ENCODE measurements around the gene SNX25.

Gene SNX25

DNA sequence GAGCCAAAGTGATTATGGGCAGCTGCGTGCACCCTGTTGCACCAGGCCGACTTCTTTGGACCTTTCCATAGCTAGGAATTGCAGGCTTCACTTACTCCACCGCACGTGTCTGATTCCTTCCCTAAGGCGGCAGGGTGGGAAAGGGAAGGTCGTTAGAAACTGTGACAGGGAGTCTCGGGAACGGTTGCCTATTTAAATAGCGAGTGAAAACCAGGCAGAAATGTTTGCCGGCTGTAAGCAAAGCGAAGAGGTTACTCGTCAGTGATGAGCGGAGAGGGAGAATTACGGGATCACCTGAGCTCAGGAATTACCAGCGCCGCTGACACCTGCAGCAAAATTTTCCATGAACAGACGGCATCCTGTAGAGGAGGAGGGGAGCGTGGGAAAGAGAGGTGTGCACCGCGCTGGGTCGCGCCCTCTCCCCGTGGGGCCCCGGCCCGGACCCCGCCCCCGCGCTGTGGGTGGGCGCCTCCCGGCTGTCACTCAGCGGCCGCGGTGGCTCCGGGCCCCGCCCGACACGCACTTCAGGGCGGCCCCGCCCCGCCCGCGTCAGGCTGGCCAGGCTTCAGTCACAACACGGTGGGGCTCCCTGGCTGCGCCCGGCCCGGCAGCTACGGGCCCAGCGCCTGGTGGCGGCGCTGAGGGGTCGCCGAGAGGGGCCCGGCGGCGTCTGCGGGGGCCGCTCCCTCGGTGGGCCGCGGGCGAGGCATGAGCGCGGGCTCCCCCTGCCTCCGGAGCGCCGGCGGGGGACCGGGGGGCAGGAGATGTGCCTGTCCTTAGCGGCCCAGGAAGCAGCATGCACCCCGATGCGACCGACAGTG lies at the start of gene SNX25:
SNX25 (plus strand) TSS at position 568 of the 821 bp plus-strand sequence; CDS start at position 797, 229 bp downstream.
- peak within 1 kb of the TSS; percentile 85 for H3K27ac ChIP-seq
- TF ChIP-seq, protein P1, sequence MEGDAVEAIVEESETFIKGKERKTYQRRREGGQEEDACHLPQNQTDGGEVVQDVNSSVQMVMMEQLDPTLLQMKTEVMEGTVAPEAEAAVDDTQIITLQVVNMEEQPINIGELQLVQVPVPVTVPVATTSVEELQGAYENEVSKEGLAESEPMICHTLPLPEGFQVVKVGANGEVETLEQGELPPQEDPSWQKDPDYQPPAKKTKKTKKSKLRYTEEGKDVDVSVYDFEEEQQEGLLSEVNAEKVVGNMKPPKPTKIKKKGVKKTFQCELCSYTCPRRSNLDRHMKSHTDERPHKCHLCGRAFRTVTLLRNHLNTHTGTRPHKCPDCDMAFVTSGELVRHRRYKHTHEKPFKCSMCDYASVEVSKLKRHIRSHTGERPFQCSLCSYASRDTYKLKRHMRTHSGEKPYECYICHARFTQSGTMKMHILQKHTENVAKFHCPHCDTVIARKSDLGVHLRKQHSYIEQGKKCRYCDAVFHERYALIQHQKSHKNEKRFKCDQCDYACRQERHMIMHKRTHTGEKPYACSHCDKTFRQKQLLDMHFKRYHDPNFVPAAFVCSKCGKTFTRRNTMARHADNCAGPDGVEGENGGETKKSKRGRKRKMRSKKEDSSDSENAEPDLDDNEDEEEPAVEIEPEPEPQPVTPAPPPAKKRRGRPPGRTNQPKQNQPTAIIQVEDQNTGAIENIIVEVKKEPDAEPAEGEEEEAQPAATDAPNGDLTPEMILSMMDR (conservative IDR thresholded peaks at IDR 0.05): peak; percentile 44

DNA sequence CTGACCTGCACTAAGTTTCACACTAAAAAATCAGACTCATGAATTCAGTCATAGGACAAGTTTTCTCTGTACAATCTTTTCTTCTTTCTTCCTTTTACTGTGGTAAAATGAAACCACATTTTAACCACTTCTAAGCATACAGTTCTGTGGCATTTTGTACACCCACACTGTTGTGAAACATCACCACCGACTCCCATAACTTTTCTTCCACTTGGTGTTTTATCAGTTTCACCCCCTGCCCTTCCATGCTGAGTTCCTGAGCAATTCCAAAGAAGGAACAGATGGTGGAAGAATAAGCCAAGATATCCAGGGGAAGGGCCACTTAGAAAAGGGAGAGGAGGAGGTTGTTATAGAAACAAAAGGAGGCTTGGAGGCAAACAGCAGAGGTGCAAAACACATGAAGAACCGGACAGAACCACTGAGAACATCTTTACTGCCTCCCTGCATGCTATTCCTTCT lies 43.8 kb upstream of the SNX25 start:
- H3K27ac ChIP-seq: no peak overlapping the region
- TF ChIP-seq, protein P1 (conservative IDR thresholded peaks at IDR 0.05): no peak

DNA sequence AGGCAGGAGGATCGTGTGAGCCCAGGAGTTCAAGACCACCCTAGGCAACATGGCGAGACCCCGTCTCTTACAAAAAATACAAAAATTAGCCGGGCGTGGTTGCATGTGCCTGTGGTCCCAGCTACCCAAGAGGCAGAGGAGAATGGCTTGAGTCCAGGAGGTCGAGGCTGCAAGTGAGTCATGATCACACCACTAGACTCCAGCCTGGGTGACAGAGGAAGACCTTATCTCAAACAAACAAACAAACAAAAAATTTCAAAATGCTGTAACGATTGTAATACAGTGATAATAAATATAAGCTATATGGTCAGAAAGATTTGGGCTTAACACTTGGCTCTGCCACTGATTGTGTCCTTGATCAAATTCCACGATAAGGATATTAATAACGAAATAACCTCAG lies 42.2 kb upstream of the SNX25 start:
- no peak overlapping the region for H3K27ac ChIP-seq
- TF ChIP-seq, protein P1 (conservative IDR thresholded peaks at IDR 0.05): no peak

DNA sequence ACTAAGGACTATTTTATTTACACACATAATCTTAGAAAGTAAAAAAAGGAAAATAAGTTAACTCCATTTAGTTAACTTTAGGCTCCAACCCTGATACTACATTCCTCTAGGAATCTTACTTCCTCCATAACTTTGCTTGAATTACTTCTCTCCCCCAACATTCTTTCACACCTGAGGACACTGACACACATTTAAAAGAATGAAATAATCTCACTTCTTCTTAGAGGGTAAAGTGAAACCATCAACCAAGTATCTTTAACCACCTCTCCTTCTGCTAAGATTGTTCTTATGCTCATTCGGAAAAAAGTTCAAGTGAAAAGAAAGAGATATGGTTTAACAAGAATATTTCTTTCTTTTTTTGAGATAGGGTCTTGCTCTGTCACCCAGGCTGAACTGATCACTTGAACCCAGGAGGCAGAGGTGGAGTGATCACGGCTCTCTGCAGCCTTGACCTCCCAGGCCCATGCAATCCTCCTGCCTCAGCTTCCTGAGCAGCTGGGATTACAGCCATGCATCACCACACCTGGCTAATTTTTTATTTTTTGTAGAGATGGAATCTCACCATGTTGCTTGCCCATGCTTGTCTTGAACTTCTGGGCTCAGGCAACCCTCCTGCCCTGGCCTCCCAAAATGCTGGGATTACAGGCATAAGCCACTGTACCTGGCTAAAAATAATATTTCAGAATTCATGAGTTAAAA lies 37.9 kb upstream of the SNX25 start:
- H3K27ac ChIP-seq: no peak overlapping the region
- TF ChIP-seq, protein P1 (conservative IDR thresholded peaks at IDR 0.05): no peak

DNA sequence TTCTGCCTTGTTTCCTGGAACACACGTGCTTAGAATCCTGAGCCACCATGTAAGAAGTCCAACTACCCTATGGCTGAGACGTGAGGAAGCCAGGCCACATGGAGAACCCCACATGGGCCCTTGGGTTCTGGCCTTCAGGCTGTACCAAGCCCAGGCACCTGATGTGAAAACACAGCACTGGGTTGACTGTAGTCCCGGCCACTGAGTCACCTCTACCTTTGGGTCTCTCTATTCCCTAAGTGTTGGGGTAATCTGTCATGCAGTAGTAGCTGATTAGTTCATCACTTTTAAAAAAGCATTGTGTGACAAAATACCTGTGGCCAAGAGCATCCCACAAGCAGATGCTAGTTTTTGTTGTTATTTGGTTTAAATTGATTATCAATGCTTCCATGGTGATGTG lies 29.9 kb upstream of the SNX25 start:
- TF ChIP-seq, protein P1 (conservative IDR thresholded peaks at IDR 0.05): no peak
- H3K27ac ChIP-seq: no peak overlapping the region

DNA sequence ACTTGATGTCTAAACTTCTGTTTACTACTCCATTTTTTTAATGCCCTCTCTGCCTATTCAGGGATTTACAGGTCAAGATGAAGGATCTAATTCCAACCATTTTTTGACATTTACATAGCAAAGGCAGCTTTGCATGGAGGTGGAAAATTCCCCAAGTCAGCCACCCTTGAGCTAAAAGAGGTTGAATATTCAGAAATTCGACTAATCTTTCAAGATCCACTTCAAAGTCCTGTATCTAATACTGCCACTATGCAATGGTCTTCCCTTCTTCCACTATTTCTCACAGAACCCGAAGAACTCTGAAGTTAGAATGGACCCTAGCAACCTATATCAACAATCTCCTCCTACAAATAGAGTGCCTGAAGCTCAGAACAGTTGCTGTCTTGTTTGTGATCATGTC lies 27.2 kb upstream of the SNX25 start:
- H3K27ac ChIP-seq: no peak overlapping the region
- TF ChIP-seq, protein P1 (conservative IDR thresholded peaks at IDR 0.05): no peak

DNA sequence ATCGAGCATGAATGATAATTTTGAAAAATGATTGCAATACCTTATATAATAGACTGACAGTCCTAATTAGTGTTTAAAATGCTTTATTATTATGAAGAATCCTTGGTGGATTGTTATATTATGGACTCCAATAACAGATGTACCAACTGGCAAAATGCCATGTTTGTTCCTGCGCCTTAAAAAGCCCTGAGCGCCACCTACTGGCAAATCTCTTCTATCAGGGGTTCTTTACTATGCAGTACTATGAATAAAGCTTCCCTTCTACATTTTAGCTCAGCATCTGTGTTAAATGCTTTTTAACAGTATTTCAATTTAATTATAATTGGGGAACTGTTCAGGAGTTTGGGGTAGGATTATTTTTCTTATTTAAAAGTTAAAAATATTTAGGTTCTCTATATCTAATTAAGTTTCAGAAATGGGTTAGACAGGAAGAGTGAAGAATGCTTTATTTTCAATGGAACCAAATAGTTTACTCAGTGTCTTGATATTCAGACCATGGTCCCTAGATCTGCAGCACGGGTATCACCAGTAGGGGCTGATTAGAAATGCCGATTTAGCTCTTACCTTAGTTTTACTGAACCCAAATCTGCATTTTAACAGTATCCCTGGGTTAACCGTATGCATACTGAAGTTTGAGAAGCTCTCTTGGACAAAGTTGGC lies 25.6 kb upstream of the SNX25 start:
- TF ChIP-seq, protein P1 (conservative IDR thresholded peaks at IDR 0.05): peak; percentile 95

More for the DNA sequence above, 25.6 kb upstream of the SNX25 start:
- H3K27ac ChIP-seq: peak overlapping the region; percentile 14

All from VCaP (cell line).